SK-N-MC (cell line): Measurements from ENCODE around the gene RBM12.

ENCODE experiments used
- EZH2 ChIP-seq: fragments of 200-600 bp; sonication (generic); IDR thresholded peaks from one replicate; pipeline ENCODE4 v1.6.1; 2017; ENCODE audit warnings: antibody characterized with exemption
- POLR2AphosphoS5 ChIP-seq: IDR thresholded peaks from 2 replicates; pipeline ENCODE4 v1.6.1; 2012; ENCODE audit warnings: mild to moderate bottlenecking, low read depth, low read length, borderline replicate concordance

DNA sequence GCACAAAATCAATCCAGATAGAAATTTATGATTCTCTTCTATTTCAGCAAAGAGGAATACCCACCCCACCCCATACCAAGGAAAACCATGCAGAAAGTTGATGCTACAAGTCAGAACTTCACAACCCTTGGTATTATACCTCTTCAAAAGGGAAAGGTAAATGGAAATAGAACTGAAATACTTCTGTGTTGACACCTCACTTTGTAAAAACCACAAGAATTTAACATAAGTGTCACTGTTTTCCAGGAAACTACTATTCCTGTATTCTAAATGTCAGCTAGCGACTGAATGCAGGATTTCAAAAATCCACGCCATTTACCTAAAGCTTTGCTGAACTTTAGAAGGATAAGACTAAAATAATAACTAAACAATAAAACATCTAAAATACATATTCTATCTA lies 3.6 kb downstream of the RBM12 start:
- no peak for TF ChIP-seq EZH2
- no peak for TF ChIP-seq POLR2AphosphoS5
